ENCODE data around the gene PEX14.
"Not testable (repeated sequence)": the region's sequence is repeated elsewhere in the genome, so short reads cannot be mapped to it uniquely, and the experiment has no call there.

PEX14 gene

GRCh38 chr1:10474613-10475507 is at the start of gene PEX14:
Gene PEX14, plus strand, starts transcription at chr1:10474950. Its CDS starts 17 bp downstream, at chr1:10474967.
- peak; percentile 92 for DNase-seq

- DNase-seq = peak; percentile 24
Measured at GRCh38 chr1:10425826-10426534, 48.8 kb upstream of the PEX14 start.

GRCh38 chr1:10426535-10426848 is 48.3 kb upstream of the PEX14 start:
- DNase-seq = not testable (repeated sequence)

- no peak for DNase-seq
Measured at GRCh38 chr1:10428984-10429383, 45.8 kb upstream of the PEX14 start.

GRCh38 chr1:10429868-10430215 is 44.9 kb upstream of the PEX14 start:
- DNase-seq = peak; percentile 28

- DNase-seq = peak; percentile 91
Measured at GRCh38 chr1:10430216-10431069, 44.3 kb upstream of the PEX14 start, which contains the start of gene CENPS. Gene CENPS, plus strand, starts transcription at chr1:10430433. Its CDS starts 85 bp downstream, at chr1:10430518.

GRCh38 chr1:10431070-10431730 is 43.5 kb upstream of the PEX14 start:
- DNase-seq = peak; percentile 45

GRCh38 chr1:10432910-10433700 is 41.6 kb upstream of the PEX14 start:
- DNase-seq = no peak

- no peak for DNase-seq
Measured at GRCh38 chr1:10433790-10434189, 41.0 kb upstream of the PEX14 start.

GRCh38 chr1:10434590-10434989 is 40.2 kb upstream of the PEX14 start:
- DNase-seq = no peak

- DNase-seq = no peak
Measured at GRCh38 chr1:10437052-10437451, 37.7 kb upstream of the PEX14 start.

- no peak for DNase-seq
Measured at GRCh38 chr1:10438677-10439163, 36.0 kb upstream of the PEX14 start.

GRCh38 chr1:10440305-10440704 is 34.4 kb upstream of the PEX14 start:
- no peak for DNase-seq

GRCh38 chr1:10440794-10441193 is 34.0 kb upstream of the PEX14 start:
- no peak for DNase-seq

- no peak for DNase-seq
Measured at GRCh38 chr1:10444248-10444647, 30.5 kb upstream of the PEX14 start.

- DNase-seq = no peak
Measured at GRCh38 chr1:10444795-10445397, 29.9 kb upstream of the PEX14 start.

GRCh38 chr1:10446790-10447422 is 27.8 kb upstream of the PEX14 start:
- DNase-seq = no peak

- no peak for DNase-seq
Measured at GRCh38 chr1:10449751-10450150, 25.0 kb upstream of the PEX14 start, which contains the start of gene CORT. Gene CORT, plus strand, starts transcription at chr1:10450031. Its CDS starts 193 bp downstream, at chr1:10450224.

- DNase-seq = no peak
Measured at GRCh38 chr1:10450156-10450814, 24.5 kb upstream of the PEX14 start.

GRCh38 chr1:10450836-10451235 is 23.9 kb upstream of the PEX14 start:
- DNase-seq = no peak
